Measurements from ENCODE around the gene ADAT1. TPM values are rescaled to one million over a fixed set of nuclear protein-coding genes. Genes with fewer than 3 reads are reported as not detected.

Gene ADAT1
- total and polyA plus RNA-seq, 10 of the 15 experiments (the other 5 are each of a cell fraction or from before 2014, with no cell fraction given) = 26.2 to 77.4 (median 55.8) TPM

GRCh38 chr16:75615619-75616018 is 7.5 kb downstream of the ADAT1 start:
- intact Hi-C loops (cut with micrococcal nuclease; ENCODE audit: unreplicated experiment) = no loop called here
- peaks cover 6 to 33% of the 10 kb centered on the region in 2 experiments for H3K36me3 ChIP-seq (ENCODE audit: control insufficient read depth in 2 of 2, insufficient read depth in 2 of 2, low read length in 1 of 2)

More at GRCh38 chr16:75615619-75616018, 7.5 kb downstream of the ADAT1 start:
- TF ChIP-seq RBBP5 (conservative IDR thresholded peaks at IDR 0.05) = no peak
- no peak for TF ChIP-seq MLLT1 (IDR thresholded peaks at IDR 0.05)
- no peak for TF ChIP-seq IRF5 (IDR thresholded peaks at IDR 0.05; ENCODE audit: borderline replicate concordance)
- TF ChIP-seq CHD1 (IDR thresholded peaks at IDR 0.05; ENCODE audit: low read depth, low read length) = no peak
- Histone ChIP-seq H3K4me2 (ENCODE audit: control insufficient read depth, insufficient read depth) (no peak overlapping the region), H3K4me3 (no peak overlapping the region), H3K4me1 (ENCODE audit: control insufficient read depth, insufficient read depth, low read length) (peaks cover 21% of the 10 kb centered on the region), H3K27ac (ENCODE audit: control insufficient read depth, insufficient read depth) (peak overlapping the region; percentile 32; the same call in 1 of the 2 replicates), H3K9me3 (replicated peaks; ENCODE audit: control insufficient read depth, insufficient read depth, low read length) (no peaks in the 10 kb centered on the region), H3K9ac (ENCODE audit: control insufficient read depth, insufficient read depth, low read length) (no peak overlapping the region), H3K27me3 (replicated peaks in 1 of 2; ENCODE audit: control insufficient read depth in 2 of 2, insufficient read depth in 2 of 2, low read length in 1 of 2) (no peaks in the 10 kb centered on the region), H4K20me1 (ENCODE audit: control insufficient read depth, insufficient read depth) (no peaks in the 10 kb centered on the region), H3K79me2 (ENCODE audit: control insufficient read depth, insufficient read depth, low read length) (peaks cover 2% of the 10 kb centered on the region; the same call in 1 of the 2 replicates), H2AFZ (ENCODE audit: control insufficient read depth, low read depth, low read length) (no peak overlapping the region)
- no TSS peak for BruUV-seq (replicated peaks)
- CTCF ChIA-PET = interaction anchor here (1.0 to 9.5 kb wide), 5 partner anchors 9 to 151 kb away, joined by 3 to 153 read pairs (median 4); partner anchors contain the start of gene TMEM170A
- FAIRE-seq (no peak), DNase-seq (ENCODE audit: low read depth, low spot score) (no peak), ATAC-seq (no peak)
- SMC1A ChIA-PET (ENCODE audit: uncharacterized antibody, unreplicated experiment) = interaction anchor here (1.7 kb wide), 1 partner anchor 9 kb away, joined by 6 read pairs; no protein-coding TSS in a partner anchor
- 100% methylated on average over 2 of the region's 2 CpGs for WGBS (ENCODE audit: insufficient coverage, insufficient replicate concordance, low lambda C conversion rate, missing lambda C conversion rate)
- RAD21 ChIA-PET (ENCODE audit: unreplicated experiment) = interaction anchor here (0.7 kb wide), 1 partner anchor 140 kb away, joined by 4 read pairs; no protein-coding TSS in a partner anchor
- POLR2A ChIA-PET = interaction anchor here (0.6 kb wide), 1 partner anchor 26 kb away, joined by 4 read pairs; no protein-coding TSS in a partner anchor
- in situ Hi-C loops (cut with MboI) = no loop called here

Data from GM12878 (cell line).